NCI-H345 (cell line): Measurements from ENCODE around the gene ZNF575.

ENCODE experiments used
- DNase-seq: peaks from one replicate; lab custom pipeline; 2025; lab: John Stamatoyannopoulos, UW

ZNF575 gene, protein sequence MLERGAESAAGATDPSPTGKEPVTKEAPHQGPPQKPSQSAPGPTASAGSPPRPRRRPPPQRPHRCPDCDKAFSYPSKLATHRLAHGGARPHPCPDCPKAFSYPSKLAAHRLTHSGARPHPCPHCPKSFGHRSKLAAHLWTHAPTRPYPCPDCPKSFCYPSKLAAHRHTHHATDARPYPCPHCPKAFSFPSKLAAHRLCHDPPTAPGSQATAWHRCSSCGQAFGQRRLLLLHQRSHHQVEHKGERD

DNA sequence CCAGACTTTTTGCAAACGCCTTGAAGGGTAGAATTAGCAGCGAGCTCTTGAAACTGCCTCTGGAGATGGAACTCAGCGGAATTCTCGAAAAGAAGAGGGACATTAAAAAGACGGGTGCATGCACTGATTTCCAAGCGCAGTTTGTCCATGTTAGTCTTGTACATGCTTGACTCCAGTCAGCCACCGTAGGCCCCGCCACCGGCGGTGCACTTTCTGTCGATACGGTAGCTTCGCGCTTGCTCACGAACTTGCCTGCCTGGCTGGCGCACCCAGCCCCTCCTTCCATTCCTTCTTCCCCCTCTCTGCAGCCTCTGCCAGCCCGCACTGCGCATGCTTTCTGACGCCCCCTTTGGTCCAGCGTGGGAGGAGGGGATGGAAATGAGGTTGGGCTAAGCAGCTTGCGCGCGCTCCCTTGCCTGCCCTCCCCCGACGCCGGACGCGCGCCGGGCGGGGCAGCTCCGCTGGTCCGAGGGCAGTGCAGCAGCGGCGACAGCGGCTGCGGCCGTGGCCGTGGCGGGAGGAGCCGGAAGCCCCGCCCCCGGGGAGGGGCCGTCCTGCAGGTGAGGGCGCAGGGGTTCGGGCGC lies at the start of gene ZNF575:
ZNF575 (plus strand) TSS at position 227 of the 584 bp plus-strand sequence. CDS start 1,235 bp downstream, outside the sequence.
- peak; percentile 90 for DNase-seq

DNA sequence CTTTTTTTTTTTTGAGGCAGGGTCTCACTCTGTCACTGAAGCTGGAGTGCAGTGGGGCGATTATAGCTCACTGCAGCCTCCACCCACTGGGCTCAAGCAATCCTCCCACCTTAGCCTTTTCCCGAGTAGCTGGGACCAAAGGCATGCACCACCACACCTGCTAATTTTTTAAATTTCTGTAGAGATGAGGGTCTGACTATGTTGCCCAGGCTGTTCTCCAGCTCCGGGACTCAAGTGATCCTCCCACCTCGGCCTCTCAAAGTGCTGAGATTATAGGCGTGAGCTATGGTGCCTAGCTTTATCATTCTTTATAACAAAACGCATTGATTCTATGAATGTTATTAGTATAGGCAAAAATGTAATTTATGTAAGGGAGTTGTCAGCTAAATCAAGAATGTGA lies 49.7 kb upstream of the ZNF575 start:
- no peak for DNase-seq

DNA sequence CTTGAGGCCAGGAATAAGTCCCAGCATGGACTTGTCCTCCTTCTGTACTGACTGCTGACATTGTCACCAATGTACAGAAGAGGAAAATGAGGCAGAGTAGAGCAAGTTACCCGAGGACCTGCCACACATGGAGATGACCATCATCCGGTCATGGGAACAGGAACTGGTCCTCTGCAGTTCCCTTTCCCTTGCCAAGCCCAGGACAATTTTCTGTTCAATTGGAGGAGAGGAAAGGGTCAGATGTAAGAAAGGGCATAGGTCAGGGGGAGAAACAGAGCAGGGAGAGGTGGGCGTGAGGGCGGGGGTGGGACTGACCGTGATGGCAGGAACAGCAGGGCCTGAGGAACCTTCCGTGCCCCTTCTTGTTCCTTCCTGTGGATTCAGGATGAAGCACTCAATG lies 47.0 kb upstream of the ZNF575 start:
- no peak for DNase-seq

DNA sequence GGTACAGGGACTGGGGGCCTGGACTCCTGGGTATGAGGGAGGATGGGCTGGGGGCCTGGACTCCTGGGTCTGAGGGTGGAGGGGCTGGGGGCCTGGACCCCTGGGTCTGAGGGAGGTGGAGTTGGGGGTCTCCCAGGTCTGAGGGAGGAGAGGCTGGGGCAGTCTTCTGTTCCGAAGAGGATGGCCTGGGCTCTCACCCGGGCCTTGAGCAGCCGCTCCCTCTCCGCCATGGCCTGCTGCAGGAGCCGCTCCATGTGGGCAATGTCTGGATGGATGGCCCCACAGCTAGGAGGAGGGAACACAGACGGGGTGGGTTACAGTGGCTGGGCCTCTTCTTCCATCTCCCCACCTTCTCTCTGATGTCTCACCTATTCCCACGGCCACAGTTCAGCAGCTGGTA lies 46.6 kb upstream of the ZNF575 start:
- DNase-seq: no peak

DNA sequence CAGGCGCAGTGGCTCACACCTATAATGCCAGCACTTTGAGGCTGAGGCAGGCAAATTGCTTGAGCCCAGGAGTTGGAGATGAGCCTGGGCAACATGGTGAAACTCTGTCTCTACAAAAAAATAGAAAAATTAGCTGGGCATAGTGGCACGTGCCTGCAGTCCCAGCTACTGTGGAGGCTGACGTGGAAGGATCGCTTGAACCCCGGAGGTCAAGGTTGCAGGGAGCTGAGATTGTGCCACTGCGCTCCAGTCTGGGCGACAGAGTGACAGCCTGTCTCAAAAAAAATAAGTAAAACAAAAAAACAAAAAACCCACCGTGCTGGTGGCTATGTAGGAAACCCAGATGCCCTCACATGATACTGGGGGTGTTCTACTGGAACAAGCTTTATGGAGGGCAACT lies 44.8 kb upstream of the ZNF575 start:
- DNase-seq: no peak

DNA sequence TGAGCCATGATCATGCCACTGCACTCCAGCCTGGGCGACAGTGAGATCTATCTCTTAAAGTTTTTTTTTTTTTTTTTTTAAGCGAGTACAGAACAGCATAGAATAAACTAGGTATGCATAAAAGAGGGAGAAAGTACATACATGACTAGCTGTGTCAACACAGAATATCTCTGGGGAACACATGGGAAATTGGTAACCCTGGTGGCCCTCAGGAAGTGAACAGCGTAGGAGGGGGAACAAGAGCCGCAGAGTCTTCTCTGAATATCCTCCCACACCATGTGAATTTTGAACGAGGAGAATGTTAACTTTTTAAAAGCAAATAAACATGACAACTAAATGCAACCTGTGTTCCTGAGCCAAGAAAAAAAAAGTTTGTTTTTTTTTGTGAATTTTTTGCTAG lies 43.7 kb upstream of the ZNF575 start:
- DNase-seq: no peak

DNA sequence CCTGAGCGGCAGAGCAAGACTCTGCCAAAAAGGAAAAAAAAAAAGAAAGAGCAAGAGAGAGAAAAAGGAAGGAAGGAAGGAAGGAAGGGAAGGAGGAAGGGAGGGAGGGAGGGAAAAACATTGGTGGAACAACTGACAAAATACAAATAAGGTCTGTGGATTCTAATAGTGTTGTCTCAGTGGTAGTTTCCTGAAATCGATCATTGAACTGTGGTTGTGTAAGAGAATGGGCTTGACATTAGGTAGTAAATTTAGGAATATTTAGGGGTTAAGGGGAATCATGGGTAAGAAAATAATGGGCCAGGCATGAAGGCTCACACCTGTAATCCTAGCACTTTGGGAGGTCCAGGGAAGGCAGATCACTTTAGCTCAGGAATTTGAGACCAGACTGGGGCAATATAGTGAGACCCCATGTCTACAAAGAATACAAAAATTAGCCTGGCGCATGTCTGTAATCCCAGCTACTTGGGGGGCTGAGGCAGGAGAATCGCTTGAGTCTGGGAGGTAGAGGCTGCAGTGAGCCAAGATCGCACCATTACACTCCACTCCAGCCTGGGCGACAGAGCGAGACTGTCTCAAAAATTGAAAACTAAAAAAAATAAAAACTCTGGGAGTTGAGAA lies 42.9 kb upstream of the ZNF575 start:
- DNase-seq: no peak

DNA sequence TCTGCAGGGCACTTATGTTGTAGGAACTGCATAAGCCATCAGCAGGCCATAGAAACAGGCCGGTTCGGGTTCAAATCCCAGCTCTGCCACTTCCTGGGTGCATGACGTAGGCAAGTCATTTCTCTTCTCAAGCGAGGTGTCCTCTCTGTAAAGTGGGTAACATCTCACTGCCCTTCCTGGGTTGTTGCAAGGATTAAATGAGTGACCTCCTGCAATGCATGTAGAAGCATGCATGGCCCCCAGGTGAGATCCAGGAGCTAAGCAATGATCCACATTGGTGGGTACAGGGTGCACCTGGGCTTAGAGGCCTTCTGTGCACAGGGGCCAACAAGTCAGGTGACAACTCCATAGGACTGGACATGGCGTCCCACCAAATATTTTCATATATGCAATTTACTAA lies 42.2 kb upstream of the ZNF575 start:
- no peak for DNase-seq

DNA sequence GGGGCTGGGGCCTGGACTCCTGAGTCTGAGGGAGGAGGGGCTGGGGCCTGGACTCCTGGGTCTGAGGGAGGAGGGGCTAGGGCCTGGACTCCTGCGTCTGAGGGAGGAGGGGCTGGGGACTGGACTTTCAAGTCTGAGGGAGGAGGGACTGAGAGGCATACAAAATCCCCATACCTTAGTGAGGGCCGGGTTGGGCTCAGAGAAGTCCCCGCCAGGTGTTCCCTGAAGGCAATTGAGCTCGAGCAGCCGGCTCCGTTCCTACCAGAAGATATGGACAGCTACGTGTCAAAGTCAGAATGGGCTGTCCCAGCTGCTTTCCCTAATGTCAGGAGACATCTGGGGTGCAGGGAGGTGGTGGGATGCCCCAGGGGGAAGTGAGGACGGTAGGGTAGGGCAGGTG lies 37.9 kb upstream of the ZNF575 start:
- no peak for DNase-seq

DNA sequence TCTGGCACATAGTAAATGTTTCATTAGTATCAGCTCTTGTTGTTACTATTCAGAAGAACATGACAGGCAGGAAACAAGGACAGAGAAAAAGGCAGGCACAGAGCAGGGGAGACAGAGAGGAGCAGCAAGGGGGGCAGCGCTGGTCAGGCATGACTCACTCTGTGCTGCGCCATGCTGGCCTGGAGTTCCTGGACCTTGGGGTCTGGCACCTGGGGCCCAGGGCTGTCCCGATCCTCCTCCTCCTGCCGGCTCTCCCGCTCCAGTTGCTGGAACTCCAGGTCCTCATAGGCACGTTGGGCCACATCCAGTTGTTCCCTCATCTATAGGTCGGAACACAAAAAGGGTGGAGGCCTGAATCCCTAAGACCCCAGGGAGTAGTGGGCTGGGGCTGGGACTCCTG lies 36.0 kb upstream of the ZNF575 start:
- no peak for DNase-seq

DNA sequence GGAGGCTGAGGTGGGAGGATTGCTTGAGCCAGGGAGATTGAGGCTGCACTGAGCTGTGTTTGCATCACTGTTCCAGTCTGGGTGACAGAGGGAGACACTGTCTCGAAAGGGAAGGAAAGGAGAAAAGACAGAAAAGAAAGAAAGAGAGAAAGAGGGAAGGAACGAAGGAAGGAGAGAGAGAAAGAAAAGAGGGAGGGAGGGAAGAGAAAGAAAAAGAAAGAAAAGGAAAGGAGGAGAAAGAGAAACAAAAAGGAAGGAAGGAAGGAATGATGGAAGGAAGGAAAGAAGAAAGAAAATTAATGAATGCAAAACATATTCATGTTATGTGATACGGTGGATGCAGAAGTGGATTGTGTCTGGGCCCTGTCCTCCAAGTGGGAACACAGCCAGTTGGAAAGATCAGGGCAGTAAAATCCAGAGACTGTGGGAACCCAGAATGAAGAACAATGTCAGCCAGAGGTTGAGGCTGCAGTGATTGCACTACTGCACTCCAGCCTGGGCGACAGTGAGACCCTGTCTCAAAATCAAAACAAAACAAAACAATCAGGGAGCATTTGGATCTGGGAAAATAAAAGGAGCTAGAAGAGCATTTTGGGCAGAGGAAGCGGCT lies 34.6 kb upstream of the ZNF575 start:
- DNase-seq: no peak

DNA sequence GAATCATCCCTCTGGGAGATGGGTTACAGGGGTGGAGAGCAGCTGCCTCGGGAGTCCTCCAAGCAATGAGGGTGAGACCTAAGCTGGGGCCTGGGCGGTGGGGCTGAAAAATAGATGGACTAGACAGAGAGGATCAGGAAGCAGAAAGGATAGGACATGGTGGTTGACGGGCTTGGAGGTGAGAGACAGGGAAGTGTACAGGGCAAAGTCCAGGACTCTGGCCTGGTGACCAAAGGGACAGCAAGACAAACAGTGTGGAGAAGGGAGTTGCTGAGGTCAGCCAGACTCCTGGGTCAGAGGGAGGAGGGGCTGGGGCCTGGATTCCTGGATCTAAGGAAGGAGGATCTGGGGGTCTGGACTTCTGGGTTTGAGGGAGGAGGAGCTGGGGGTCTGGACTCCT lies 33.9 kb upstream of the ZNF575 start:
- no peak for DNase-seq

DNA sequence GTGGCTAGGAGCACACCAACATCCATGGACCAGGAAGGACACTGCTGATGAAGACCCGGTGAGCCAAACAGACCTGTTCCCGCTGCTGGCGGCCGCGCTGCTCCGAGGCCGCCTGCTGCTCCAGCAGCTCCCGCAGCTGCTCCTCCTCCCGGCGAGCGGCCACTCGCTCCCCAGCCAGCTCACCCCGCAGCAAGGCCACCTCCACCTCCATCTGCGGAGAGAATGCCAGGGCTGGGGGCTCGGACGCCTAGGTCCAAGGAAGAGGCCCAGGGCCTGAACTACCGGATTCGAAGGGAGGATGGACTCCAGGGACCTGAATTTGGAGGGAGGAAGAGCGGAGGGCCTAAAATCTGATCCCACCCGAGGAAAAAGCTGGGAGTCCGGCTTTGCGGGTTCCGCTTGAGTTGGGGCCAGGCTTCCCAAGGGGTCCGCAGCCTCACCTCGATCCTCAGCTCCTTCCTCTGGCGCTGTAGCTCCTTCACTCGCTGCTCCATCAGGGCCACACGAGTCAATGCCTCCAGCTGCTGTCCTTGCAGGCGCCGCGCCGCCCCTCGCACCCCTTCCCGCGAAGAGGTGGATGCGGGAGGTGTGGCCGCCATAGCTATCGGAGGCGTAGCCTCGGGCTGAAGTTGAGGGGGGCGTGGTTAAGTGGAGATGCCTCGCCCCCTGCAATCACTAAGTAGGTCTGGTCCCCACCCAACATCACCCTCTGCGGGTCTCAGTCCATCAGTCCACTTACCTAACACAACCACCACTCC lies 31.1 kb upstream of the ZNF575 start:
- no peak for DNase-seq

DNA sequence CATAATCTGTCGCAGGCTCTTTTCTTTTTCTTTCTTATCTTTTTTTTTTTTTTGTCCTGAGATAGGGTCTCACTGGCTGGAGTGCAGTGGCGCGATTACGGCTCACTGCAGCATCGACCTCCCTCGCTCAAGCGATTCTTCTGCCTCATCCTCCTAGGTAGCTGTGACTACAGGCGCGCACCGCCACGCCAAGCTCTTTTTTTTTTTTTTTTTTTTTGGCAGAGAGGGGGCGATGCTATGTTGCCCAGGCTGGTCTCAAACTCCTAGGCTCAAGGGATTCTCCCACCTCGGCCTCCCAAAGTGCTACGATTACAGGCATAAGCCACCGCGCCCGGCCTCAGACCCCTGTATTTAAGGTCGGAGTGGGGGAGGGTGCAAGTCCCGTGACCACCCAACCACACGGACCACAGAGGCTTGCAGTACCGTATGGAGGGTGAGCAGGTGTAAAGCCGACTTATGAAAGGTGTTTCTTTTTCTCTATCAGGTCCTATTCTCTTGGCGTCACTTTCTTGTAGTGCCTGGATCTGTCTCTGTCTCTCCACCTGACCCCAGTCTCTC lies 30.5 kb upstream of the ZNF575 start:
- no peak for DNase-seq

DNA sequence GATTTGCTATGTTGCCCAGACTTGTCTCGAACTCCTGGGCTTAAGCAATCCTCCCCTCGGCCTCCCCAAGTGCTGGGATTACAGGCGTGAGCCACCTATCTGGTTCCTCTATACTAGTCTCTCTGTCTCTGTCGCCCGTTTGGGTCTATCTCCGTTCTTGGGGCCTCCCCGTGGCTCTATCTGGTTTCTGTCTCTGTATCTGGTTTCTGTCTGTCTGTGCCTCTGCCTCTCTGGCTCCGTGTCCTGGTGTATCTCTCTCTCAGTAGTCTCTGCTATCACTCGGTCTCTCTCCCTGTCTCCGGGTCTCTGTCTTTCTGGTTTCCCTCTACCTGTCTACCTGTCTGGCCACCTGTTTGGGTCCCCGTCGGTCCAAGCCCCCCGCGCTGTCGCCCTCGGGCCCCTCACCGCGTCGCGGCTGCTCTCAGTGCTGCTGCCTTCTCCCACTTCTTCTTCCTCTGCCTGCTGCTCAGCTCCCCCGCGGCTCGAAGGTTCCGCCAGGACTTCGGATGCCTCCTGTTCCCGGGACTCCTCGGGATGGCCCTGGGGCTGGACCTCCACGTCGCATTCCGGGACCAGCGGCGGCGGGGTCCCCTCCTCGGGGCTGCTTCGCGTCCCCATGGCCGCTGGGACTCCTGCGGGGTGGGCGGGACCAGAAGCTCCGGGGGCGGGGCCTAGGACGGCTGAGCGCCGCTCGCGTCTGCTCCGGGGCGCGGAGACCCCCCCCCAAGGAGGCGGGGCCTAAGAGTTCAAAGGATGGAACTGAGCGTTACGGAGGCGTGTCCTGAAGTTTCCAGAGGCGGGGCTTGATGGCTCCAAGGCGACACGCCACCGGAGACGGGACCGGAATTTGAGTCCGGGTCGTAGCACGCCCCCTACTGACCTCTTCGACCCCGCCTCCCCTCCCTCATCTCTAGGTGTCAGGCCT lies 29.2 kb upstream of the ZNF575 start:
- peak; percentile 91 for DNase-seq

DNA sequence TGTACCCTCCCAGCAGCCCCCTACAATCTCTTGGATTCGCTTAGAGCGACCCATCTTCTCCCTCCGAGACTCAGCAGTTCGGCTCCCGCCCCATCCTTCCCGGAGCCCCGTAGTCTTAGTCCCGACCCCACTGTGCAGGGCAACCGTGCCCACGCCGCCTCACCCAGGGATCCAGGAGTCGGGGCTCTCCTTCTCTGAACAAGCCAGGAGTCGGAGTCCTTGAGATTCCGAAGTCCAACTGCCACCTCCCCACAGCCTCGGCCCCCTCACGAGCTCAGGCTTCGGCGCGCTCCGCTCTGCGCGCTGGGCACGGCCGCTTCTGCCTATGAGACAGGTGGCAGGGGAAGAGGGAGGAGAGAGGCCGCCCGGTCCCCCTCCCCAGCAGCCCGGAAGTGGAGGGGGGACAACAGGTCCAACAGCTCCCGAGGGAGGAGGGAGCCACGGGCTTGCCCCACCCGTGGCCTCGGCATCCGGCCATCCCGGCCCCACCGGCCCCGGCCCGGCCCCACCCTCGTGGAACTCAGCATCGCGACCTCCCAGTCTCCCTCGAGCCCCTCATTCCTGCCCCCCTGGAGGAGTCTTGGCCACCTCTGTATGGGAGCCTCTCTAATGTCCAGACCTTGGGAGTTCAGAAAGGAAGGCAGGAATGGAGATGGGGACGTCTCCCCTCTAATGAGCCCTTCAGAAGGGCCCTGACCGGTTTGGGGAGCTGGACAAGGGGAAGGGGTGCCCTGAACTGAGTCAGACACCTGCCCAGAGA lies 28.4 kb upstream of the ZNF575 start, which contains the start of gene PHLDB3:
PHLDB3 (minus strand) TSS at position 321 of the 760 bp plus-strand sequence. CDS start 628 bp downstream, outside the sequence.
- peak; percentile 51 for DNase-seq

DNA sequence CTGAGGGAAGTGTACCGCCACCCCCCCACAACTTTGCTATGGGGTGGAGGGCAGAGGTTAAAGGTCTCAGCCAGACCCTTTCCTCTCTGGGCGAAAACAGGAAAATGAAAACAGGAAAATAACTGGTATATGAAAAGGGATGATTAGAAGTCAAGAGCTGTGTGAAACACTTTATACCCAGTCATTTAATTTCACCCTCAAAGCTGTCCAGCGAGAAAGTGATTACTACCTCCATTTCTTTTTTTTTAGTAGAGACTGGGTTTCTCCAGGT lies 27.9 kb upstream of the ZNF575 start:
- no peak for DNase-seq

DNA sequence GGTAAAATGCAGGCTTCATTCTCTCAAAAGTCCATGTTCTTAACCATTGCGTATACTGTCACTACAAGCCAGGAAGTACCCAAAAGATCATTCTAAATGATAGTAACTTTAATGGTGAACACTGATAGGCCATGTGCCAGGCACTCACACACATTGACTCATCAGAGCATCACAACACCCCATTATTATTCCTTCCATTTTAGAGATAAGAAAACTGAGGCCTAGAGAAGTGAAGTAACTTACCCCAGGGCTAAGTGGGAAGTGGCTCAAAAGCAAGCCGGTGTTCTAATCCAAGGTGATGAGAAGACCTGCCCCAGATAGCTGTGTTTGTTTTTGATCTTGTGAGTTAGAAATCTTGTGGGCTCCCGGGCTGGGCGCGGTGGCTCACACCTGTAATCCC lies 27.0 kb upstream of the ZNF575 start:
- no peak for DNase-seq

DNA sequence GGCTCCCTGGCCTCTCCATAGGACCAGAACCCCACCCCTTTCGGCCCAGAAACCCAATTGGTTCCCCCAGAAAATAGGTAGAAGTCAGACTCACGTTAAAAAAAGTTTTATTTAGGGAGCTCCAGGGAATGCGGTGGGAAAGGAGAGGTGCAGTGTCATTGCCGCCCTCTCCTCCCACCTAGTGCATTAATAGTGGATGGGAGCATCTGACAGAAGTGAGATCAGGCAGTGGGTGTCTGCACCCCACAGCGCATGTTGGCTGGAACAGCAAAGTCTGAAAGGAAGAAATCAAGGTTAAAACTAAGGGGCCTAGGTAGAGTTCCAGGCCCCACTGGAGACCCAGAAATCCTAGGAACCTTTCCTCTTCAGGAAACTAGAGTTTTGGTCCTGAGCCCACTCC lies 26.4 kb upstream of the ZNF575 start:
- no peak for DNase-seq

DNA sequence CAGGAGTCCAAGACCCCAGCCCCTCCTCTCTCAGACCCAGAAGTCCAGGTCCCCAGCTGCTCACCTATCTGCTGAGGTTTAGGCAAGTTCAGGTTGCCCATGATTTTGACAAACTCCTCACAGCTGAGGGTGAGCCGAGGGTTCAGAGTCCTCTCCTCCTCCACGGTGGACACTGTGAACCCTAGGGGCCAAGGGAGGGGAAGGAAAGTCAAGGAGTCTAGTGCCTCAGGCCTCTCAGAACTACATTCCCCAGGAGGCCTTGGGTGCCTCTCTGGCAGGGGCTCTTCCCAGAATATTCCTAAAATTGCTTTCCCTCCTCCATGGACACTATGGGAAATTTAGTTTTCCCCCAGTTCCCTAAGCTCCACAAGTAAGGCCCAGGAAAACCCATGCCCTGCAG lies 25.1 kb upstream of the ZNF575 start:
- DNase-seq: no peak

DNA sequence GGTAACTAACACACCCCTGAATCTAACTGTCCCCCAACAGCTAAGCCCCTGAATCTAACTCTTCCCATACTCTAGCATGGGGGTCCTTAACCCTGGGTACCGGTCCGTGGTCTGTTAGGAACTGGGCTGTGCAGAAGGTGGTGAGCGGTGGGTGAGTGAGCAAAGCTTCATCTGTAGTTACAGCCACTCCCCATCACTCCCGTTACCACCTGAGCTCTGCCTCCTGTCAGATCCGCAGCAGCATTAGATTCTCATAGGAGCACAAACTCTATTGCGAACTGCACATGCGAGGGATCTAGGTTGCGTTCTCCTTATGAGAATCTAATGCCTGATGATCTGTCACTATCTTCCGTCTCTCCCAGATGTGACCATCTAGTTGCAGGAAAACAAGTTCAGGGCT lies 22.3 kb upstream of the ZNF575 start:
- no peak for DNase-seq
